Measurements from ENCODE around the gene DAZAP1.
"Not testable (repeated sequence)": the region's sequence is repeated elsewhere in the genome, so short reads cannot be mapped to it uniquely, and the experiment has no call there.

Gene DAZAP1

DNA sequence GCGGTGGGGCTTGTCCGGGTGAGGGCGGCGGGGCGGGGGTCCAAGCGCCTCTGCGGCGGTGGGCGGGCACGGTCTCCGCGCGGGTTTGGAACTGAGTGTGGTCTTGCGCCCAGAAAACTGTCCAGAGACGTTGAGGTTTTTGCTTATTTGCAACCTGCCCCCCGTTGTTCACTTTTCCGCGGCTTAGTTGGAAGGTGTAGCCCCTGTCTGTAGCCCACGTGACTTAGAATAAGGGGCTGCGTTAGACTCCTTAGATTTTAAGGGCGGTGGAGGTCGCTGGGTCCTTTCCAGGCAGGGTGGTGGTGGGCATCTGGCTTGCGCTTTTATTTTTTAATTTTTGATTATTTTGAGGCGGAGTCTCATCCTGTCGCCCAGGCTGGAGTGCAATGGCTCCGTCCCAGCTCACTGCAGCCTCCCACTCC, 31.6 kb downstream of the DAZAP1 start:
- peak overlapping the region in 1 of 2 experiments; percentile 61 for H3K14ac ChIP-seq (ENCODE audit: low read length in 2 of 2)
- H4K91ac ChIP-seq (ENCODE audit: low read length), result no peak overlapping the region
- peak overlapping the region in 1 of 2 experiments; percentile 66 for H2BK12ac ChIP-seq (ENCODE audit: low read length in 2 of 2)
- H2BK15ac ChIP-seq (ENCODE audit: low read depth, poor library complexity, severe bottlenecking), result no peak overlapping the region
- H2BK5ac ChIP-seq (ENCODE audit: low read depth, low read length, poor library complexity, severe bottlenecking), result no peak overlapping the region
- peak overlapping the region; percentile 68 to 99 for H3K18ac ChIP-seq (ENCODE audit: low read depth in 1 of 2, low read length in 2 of 2)
- peaks cover 23% of the 10 kb centered on the region for H3K79me1 ChIP-seq (replicated peaks; ENCODE audit: low read length, poor library complexity, severe bottlenecking)
- peak overlapping the region; percentile 66 to 92 for H3K4ac ChIP-seq (ENCODE audit: low read depth in 1 of 2, low read length in 2 of 2)
- no peak overlapping the region for H2BK120ac ChIP-seq (ENCODE audit: low read depth, low read length)
- peak overlapping the region; percentile 90 to 93 for H3K4me3 ChIP-seq (ENCODE audit: insufficient read depth in 1 of 2, low read depth in 1 of 2, low read length in 2 of 2)
- no peak for DNase-seq
- H3K36me3 ChIP-seq (ENCODE audit: control insufficient read depth in 1 of 2, insufficient read depth in 2 of 2, low read depth in 1 of 2, low read length in 2 of 2), result peaks cover 56 to 60% of the 10 kb centered on the region in 2 experiments
- H3K23ac ChIP-seq (ENCODE audit: low read length in 2 of 2), result no peak overlapping the region
- no peaks in the 10 kb centered on the region for H3K9me3 ChIP-seq (ENCODE audit: control insufficient read depth, low read length)
- H2AK5ac ChIP-seq (ENCODE audit: low read length, severe bottlenecking), result no peak overlapping the region
- H3K4me1 ChIP-seq (ENCODE audit: control insufficient read depth, insufficient read depth, low read depth, low read length), result peaks cover 32% of the 10 kb centered on the region
- under 1% methylated on average over 26 of the region's 26 CpGs for whole genome bisulfite sequencing
- no peaks in the 10 kb centered on the region for H3K27me3 ChIP-seq (ENCODE audit: control insufficient read depth in 1 of 2, insufficient read depth in 1 of 2, low read length in 2 of 2)
- peak overlapping the region; percentile 94 for H3K9ac ChIP-seq (ENCODE audit: low read length)
- H2AFZ ChIP-seq (ENCODE audit: low read depth, low read length), result no peak overlapping the region
- peak overlapping the region; percentile 39 for H4K8ac ChIP-seq (ENCODE audit: low read length)
- no peak overlapping the region for H3K27ac ChIP-seq (ENCODE audit: low read length, poor library complexity, severe bottlenecking)
- H3K4me2 ChIP-seq (ENCODE audit: low read length, poor library complexity, severe bottlenecking), result peak overlapping the region; percentile 56

DNA sequence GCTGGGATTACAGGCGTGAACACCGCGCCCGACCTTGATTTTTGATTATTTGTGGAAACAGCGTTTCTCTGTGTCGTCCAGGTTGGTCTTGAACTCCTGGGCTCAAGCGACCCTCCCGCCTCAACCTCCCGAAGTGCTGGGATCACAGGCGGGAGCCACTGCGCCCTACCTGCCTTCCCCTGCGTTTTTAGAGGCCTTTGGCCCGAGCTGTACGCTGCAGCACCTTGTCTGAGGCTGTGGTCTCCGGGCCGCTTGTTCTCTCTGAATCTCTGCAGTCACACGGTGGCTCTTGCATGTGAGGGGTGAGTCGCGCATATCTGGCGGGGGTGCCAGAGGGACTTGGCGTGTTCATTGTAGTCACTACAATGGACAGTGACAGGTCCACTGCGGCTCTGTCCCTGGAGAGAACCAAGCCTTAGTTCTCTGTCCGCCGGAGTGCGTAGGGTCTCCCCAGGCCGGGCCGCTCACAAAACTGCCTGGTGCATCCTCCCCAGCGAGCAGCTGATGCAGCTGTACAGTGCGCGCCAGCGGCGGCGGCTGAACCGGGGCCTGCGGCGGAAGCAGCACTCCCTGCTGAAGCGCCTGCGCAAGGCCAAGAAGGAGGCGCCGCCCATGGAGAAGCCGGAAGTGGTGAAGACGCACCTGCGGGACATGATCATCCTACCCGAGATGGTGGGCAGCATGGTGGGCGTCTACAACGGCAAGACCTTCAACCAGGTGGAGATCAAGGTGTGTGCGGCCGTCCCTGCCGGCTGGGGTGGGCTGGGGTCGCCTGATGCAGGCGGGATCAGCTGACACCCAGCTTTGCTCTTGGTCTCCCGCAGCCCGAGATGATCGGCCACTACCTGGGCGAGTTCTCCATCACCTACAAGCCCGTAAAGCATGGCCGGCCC, 32.4 kb downstream of the DAZAP1 start:
- DNase-seq, result peak; percentile 48
- Histone ChIP-seq H3K79me1 (replicated peaks; ENCODE audit: low read length, poor library complexity, severe bottlenecking) (peaks cover 15% of the 10 kb centered on the region), H3K36me3 (ENCODE audit: control insufficient read depth in 1 of 2, insufficient read depth in 2 of 2, low read depth in 1 of 2, low read length in 2 of 2) (peaks cover 48 to 52% of the 10 kb centered on the region in 2 experiments), H3K4me2 (ENCODE audit: low read length, poor library complexity, severe bottlenecking) (peak overlapping the region; percentile 56), H3K14ac (ENCODE audit: low read length in 2 of 2) (peak overlapping the region in 1 of 2 experiments; percentile 50), H3K23ac (ENCODE audit: low read length in 2 of 2) (peak overlapping the region in 1 of 2 experiments; percentile 86), H3K4me1 (ENCODE audit: control insufficient read depth, insufficient read depth, low read depth, low read length) (peaks cover 37% of the 10 kb centered on the region), H3K9ac (ENCODE audit: low read length) (peak overlapping the region; percentile 94), H3K4me3 (ENCODE audit: insufficient read depth in 1 of 2, low read depth in 1 of 2, low read length in 2 of 2) (peak overlapping the region; percentile 90 to 93)
- not testable (repeated sequence) for H2AFZ ChIP-seq (ENCODE audit: low read depth, low read length); H3K4ac ChIP-seq (ENCODE audit: low read depth in 1 of 2, low read length in 2 of 2); H4K91ac ChIP-seq (ENCODE audit: low read length); H2AK5ac ChIP-seq (ENCODE audit: low read length, severe bottlenecking); H2BK120ac ChIP-seq (ENCODE audit: low read depth, low read length); H2BK5ac ChIP-seq (ENCODE audit: low read depth, low read length, poor library complexity, severe bottlenecking); H3K27me3 ChIP-seq (ENCODE audit: control insufficient read depth in 1 of 2, insufficient read depth in 1 of 2, low read length in 2 of 2); H4K8ac ChIP-seq (ENCODE audit: low read length); H2BK15ac ChIP-seq (ENCODE audit: low read depth, poor library complexity, severe bottlenecking); H3K27ac ChIP-seq (ENCODE audit: low read length, poor library complexity, severe bottlenecking); H3K18ac ChIP-seq (ENCODE audit: low read depth in 1 of 2, low read length in 2 of 2); H3K9me3 ChIP-seq (ENCODE audit: control insufficient read depth, low read length); H2BK12ac ChIP-seq (ENCODE audit: low read length in 2 of 2)
- 85% methylated on average over 57 of the region's 57 CpGs for WGBS

DNA sequence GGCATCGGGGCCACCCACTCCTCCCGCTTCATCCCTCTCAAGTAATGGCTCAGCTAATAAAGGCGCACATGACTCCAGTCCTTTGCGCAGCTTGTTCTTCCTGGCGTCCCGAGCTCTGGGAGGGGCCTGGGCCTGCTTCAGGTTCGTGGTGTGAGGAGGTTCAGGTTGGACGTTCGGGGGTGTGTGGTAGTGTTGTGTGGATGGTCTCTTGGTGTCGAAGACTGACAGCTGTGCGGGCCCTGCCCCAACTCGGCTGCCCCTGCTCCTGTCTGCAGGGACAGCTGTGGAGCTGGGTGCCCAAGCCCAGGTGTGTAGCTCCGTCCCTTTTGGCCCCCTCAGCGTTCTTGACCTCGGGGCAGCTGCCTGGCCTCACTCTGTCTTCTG, 33.0 kb downstream of the DAZAP1 start:
- H3K36me3 ChIP-seq (ENCODE audit: control insufficient read depth in 1 of 2, insufficient read depth in 2 of 2, low read depth in 1 of 2, low read length in 2 of 2), result peaks cover 43 to 49% of the 10 kb centered on the region in 2 experiments
- no peak overlapping the region for H3K14ac ChIP-seq (ENCODE audit: low read length in 2 of 2)
- no peaks in the 10 kb centered on the region for H3K9me3 ChIP-seq (ENCODE audit: control insufficient read depth, low read length)
- no peaks in the 10 kb centered on the region for H3K27me3 ChIP-seq (ENCODE audit: control insufficient read depth in 1 of 2, insufficient read depth in 1 of 2, low read length in 2 of 2)
- H4K91ac ChIP-seq (ENCODE audit: low read length), result no peak overlapping the region
- H4K8ac ChIP-seq (ENCODE audit: low read length), result no peak overlapping the region
- peaks cover 42% of the 10 kb centered on the region for H3K4me1 ChIP-seq (ENCODE audit: control insufficient read depth, insufficient read depth, low read depth, low read length)
- H2BK120ac ChIP-seq (ENCODE audit: low read depth, low read length), result no peak overlapping the region
- DNase-seq, result no peak
- no peak overlapping the region for H3K23ac ChIP-seq (ENCODE audit: low read length in 2 of 2)
- H3K79me1 ChIP-seq (replicated peaks; ENCODE audit: low read length, poor library complexity, severe bottlenecking), result peaks cover 13% of the 10 kb centered on the region
- H3K4me3 ChIP-seq (ENCODE audit: insufficient read depth in 1 of 2, low read depth in 1 of 2, low read length in 2 of 2), result peak overlapping the region in 1 of 2 experiments; percentile 7
- H3K4me2 ChIP-seq (ENCODE audit: low read length, poor library complexity, severe bottlenecking), result peak overlapping the region; percentile 11
- H2BK12ac ChIP-seq (ENCODE audit: low read length in 2 of 2), result no peak overlapping the region
- H2AK5ac ChIP-seq (ENCODE audit: low read length, severe bottlenecking), result no peak overlapping the region
- H3K27ac ChIP-seq (ENCODE audit: low read length, poor library complexity, severe bottlenecking), result no peak overlapping the region
- peak overlapping the region; percentile 29 for H3K9ac ChIP-seq (ENCODE audit: low read length)
- 93% methylated on average over 14 of the region's 15 CpGs for WGBS
- no peak overlapping the region for H3K18ac ChIP-seq (ENCODE audit: low read depth in 1 of 2, low read length in 2 of 2)
- no peak overlapping the region for H2BK5ac ChIP-seq (ENCODE audit: low read depth, low read length, poor library complexity, severe bottlenecking)
- H3K4ac ChIP-seq (ENCODE audit: low read depth in 1 of 2, low read length in 2 of 2), result no peak overlapping the region
- no peak overlapping the region for H2AFZ ChIP-seq (ENCODE audit: low read depth, low read length)
- no peak overlapping the region for H2BK15ac ChIP-seq (ENCODE audit: low read depth, poor library complexity, severe bottlenecking)

DNA sequence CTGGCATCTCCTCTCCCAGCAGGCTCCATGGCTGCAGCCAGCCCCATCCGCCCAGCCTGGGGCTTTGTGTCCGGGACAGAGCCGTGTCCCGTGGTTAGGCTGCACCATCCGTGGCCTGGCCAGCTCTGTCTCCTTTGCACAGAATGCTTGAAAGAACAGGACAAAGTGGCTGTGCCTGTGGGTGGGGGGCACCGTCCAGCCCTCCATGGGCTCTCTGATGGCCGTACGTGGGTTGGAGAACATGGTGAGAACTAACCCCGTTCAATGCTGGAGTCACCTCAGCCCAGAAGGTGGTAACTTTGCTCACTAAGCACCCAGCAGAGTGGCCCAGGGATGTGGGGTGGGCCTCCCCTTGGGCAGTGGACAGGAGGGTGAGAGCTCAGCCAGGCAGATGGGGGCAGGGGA, 33.6 kb downstream of the DAZAP1 start:
- H3K23ac ChIP-seq (ENCODE audit: low read length in 2 of 2), result no peak overlapping the region
- no peak overlapping the region for H3K27ac ChIP-seq (ENCODE audit: low read length, poor library complexity, severe bottlenecking)
- H2AFZ ChIP-seq (ENCODE audit: low read depth, low read length), result no peak overlapping the region
- H4K8ac ChIP-seq (ENCODE audit: low read length), result no peak overlapping the region
- no peak overlapping the region for H2BK120ac ChIP-seq (ENCODE audit: low read depth, low read length)
- no peak overlapping the region for H2BK5ac ChIP-seq (ENCODE audit: low read depth, low read length, poor library complexity, severe bottlenecking)
- no peak for DNase-seq
- H3K14ac ChIP-seq (ENCODE audit: low read length in 2 of 2), result no peak overlapping the region
- no peak overlapping the region for H3K4me3 ChIP-seq (ENCODE audit: insufficient read depth in 1 of 2, low read depth in 1 of 2, low read length in 2 of 2)
- H3K4ac ChIP-seq (ENCODE audit: low read depth in 1 of 2, low read length in 2 of 2), result peak overlapping the region in 1 of 2 experiments; percentile 37
- peaks cover 11% of the 10 kb centered on the region for H3K79me1 ChIP-seq (replicated peaks; ENCODE audit: low read length, poor library complexity, severe bottlenecking)
- WGBS, result 97% methylated on average over 9 of the region's 9 CpGs
- H4K91ac ChIP-seq (ENCODE audit: low read length), result no peak overlapping the region
- no peak overlapping the region for H3K18ac ChIP-seq (ENCODE audit: low read depth in 1 of 2, low read length in 2 of 2)
- H3K36me3 ChIP-seq (ENCODE audit: control insufficient read depth in 1 of 2, insufficient read depth in 2 of 2, low read depth in 1 of 2, low read length in 2 of 2), result peaks cover 39 to 44% of the 10 kb centered on the region in 2 experiments
- no peaks in the 10 kb centered on the region for H3K9me3 ChIP-seq (ENCODE audit: control insufficient read depth, low read length)
- no peak overlapping the region for H2AK5ac ChIP-seq (ENCODE audit: low read length, severe bottlenecking)
- no peak overlapping the region for H2BK12ac ChIP-seq (ENCODE audit: low read length in 2 of 2)
- H3K9ac ChIP-seq (ENCODE audit: low read length), result peak overlapping the region; percentile 29
- no peaks in the 10 kb centered on the region for H3K27me3 ChIP-seq (ENCODE audit: control insufficient read depth in 1 of 2, insufficient read depth in 1 of 2, low read length in 2 of 2)
- H3K4me2 ChIP-seq (ENCODE audit: low read length, poor library complexity, severe bottlenecking), result no peak overlapping the region
- no peak overlapping the region for H2BK15ac ChIP-seq (ENCODE audit: low read depth, poor library complexity, severe bottlenecking)
- H3K4me1 ChIP-seq (ENCODE audit: control insufficient read depth, insufficient read depth, low read depth, low read length), result peaks cover 49% of the 10 kb centered on the region
